GM12878 (cell line): ENCODE measurements around the gene CAPNS2. TPM values are rescaled to one million over a fixed set of nuclear protein-coding genes. Genes with fewer than 3 reads are reported as not detected.

ENCODE experiments used
- ATAC-seq: fragments of 200-7000 bp; cut with Tn5 transposase; 3 replicates; pipeline ENCODE4 v1.9.1; 2020; ENCODE audit warnings: mild to moderate bottlenecking, moderate library complexity
- BruUV-seq: library from RNA; stranded (reverse); fragments of 400-500 nt; replicated peaks from 2 replicates; lab custom pipeline; 2021; lab: Mats Ljungman, UMichigan
- CTCF ChIA-PET: fragments of 300-600 bp; sonication (Branson Sonifier 250); formaldehyde crosslinking; extraction: SDS; loops from one replicate; lab custom pipeline; 2021; ENCODE audit warnings: inconsistent platforms; lab: Yijun Ruan, JAX
- POLR2A ChIA-PET: fragments of 350-600 bp; formaldehyde crosslinking; extraction: SDS; loops from one replicate; lab custom pipeline; 2021; ENCODE audit warnings: inconsistent platforms; lab: Charles Lee
- RAD21 ChIA-PET: fragments of 300-600 bp; sonication (Branson Sonifier 250); formaldehyde crosslinking; loops from one replicate; lab custom pipeline; 2023; ENCODE audit warnings: antibody characterized with exemption; ENCODE audit not compliant: unreplicated experiment; lab: Charles Lee
- SMC1A ChIA-PET: fragments of 300-600 bp; sonication (Branson Sonifier 250); formaldehyde crosslinking; loops from one replicate; lab custom pipeline; 2023; ENCODE audit not compliant: unreplicated experiment, uncharacterized antibody; lab: Charles Lee
- DNase-seq: peaks from one replicate; pipeline ENCODE4 v3.0.0-alpha.2; 2011; ENCODE audit warnings: low read depth, low spot score
- FAIRE-seq: peaks from 3 replicates; lab custom pipeline; 2011; peaks lifted over from hg19 to GRCh38; lab: Jason Lieb, UNC
- H2AFZ ChIP-seq: 2 replicates; pipeline ENCODE4 v1.6.0; 2011; ENCODE audit warnings: low read depth, low read length, control low read depth; ENCODE audit not compliant: control insufficient read depth
- H3K27ac ChIP-seq: 2 replicates; pipeline ENCODE4 v1.5.1; 2011; ENCODE audit warnings: control low read depth; ENCODE audit not compliant: control insufficient read depth, insufficient read depth
- H3K27me3 ChIP-seq, 2 experiments: replicated peaks in 1 of 2; 2 replicates each; pipeline versions ENCODE4 v1.6.0 to v1.6.1; 2011; ENCODE audit warnings: low read length in 1 of 2; ENCODE audit not compliant: control insufficient read depth in 2 of 2, insufficient read depth in 2 of 2
- H3K36me3 ChIP-seq, 2 experiments: 2 replicates each; pipeline ENCODE4 v1.5.1; 2011; ENCODE audit warnings: low read length in 1 of 2; ENCODE audit not compliant: control insufficient read depth in 2 of 2, insufficient read depth in 2 of 2
- H3K4me1 ChIP-seq: 2 replicates; pipeline ENCODE4 v1.6.1; 2011; ENCODE audit warnings: mild to moderate bottlenecking, low read length, moderate library complexity, mixed read lengths; ENCODE audit not compliant: control insufficient read depth, insufficient read depth
- H3K4me2 ChIP-seq: 2 replicates; pipeline ENCODE4 v1.6.0; 2011; ENCODE audit warnings: control low read depth; ENCODE audit not compliant: control insufficient read depth, insufficient read depth
- H3K4me3 ChIP-seq: fragments of 200-600 bp; sonication (generic); 2 replicates; pipeline ENCODE4 v1.5.1; 2016
- H3K79me2 ChIP-seq: 2 replicates; pipeline ENCODE4 v1.6.0; 2011; ENCODE audit warnings: low read length; ENCODE audit not compliant: control insufficient read depth, insufficient read depth
- H3K9ac ChIP-seq: 2 replicates; pipeline ENCODE4 v1.8.0; 2011; ENCODE audit warnings: low read length, control low read depth, mixed read lengths; ENCODE audit not compliant: control insufficient read depth, insufficient read depth
- H3K9me3 ChIP-seq: replicated peaks from 3 replicates; pipeline ENCODE4 v1.5.1; 2011; ENCODE audit warnings: mild to moderate bottlenecking, low read length; ENCODE audit not compliant: control insufficient read depth, insufficient read depth
- H4K20me1 ChIP-seq: 2 replicates; pipeline ENCODE4 v1.6.0; 2011; ENCODE audit not compliant: control insufficient read depth, insufficient read depth
- FOXK2 ChIP-seq: fragments of 450-650 bp; IDR thresholded peaks from 2 replicates; pipeline ENCODE4 v1.6.1; 2017; ENCODE audit warnings: mild to moderate bottlenecking, moderate library complexity
- GATAD2B ChIP-seq: fragments of 450-650 bp; conservative IDR thresholded peaks from 2 replicates; pipeline ENCODE4 v1.6.1; 2017; ENCODE audit warnings: low read depth, mild to moderate bottlenecking, moderate library complexity
- IKZF2 ChIP-seq, 2 experiments: fragments of 450-650 bp; IDR thresholded peaks; 2 replicates each; pipeline ENCODE4 v1.6.1; 2017; ENCODE audit warnings: mild to moderate bottlenecking in 2 of 2, moderate library complexity in 2 of 2
- IRF3 ChIP-seq: fragments of 450-650 bp; IDR thresholded peaks from 2 replicates; pipeline ENCODE4 v1.6.1; 2014; ENCODE audit warnings: mild to moderate bottlenecking
- JUND ChIP-seq: IDR thresholded peaks from 2 replicates; pipeline ENCODE4 v1.6.1; 2012; ENCODE audit warnings: low read depth, mild to moderate bottlenecking, low read length, improper control_type of control experiment, moderate library complexity
- MEF2B ChIP-seq: fragments of 450-650 bp; IDR thresholded peaks from 2 replicates; pipeline ENCODE4 v1.6.1; 2018; ENCODE audit warnings: mild to moderate bottlenecking, moderate library complexity; ENCODE audit not compliant: partially characterized antibody, poor library complexity, severe bottlenecking
- POLR2A ChIP-seq: IDR thresholded peaks from 2 replicates; pipeline ENCODE4 v1.6.1; 2011; ENCODE audit warnings: low read depth, mild to moderate bottlenecking, low read length
- POLR2AphosphoS5 ChIP-seq: IDR thresholded peaks from 2 replicates; pipeline ENCODE4 v1.6.1; 2011; ENCODE audit warnings: mild to moderate bottlenecking, low read length, inconsistent platforms
- RAD21 ChIP-seq: IDR thresholded peaks from 2 replicates; pipeline ENCODE4 v1.6.1; 2011; ENCODE audit warnings: mild to moderate bottlenecking, low read depth, low read length, moderate library complexity; ENCODE audit not compliant: insufficient read depth
- SIX5 ChIP-seq: IDR thresholded peaks from 2 replicates; pipeline ENCODE4 v1.6.1; 2011; ENCODE audit warnings: mild to moderate bottlenecking, low read depth, low read length, moderate library complexity; ENCODE audit not compliant: severe bottlenecking
- SPI1 ChIP-seq: IDR thresholded peaks from 2 replicates; pipeline ENCODE4 v1.6.1; 2011; ENCODE audit warnings: low read depth, mild to moderate bottlenecking, low read length, moderate library complexity, borderline replicate concordance; ENCODE audit not compliant: insufficient read depth
- TCF7 ChIP-seq: IDR thresholded peaks from 2 replicates; pipeline ENCODE4 v1.6.1; 2014; ENCODE audit warnings: antibody characterized with exemption, borderline replicate concordance
- ZNF207 ChIP-seq: fragments of 450-650 bp; IDR thresholded peaks from 2 replicates; pipeline ENCODE4 v1.6.1; 2014; ENCODE audit warnings: antibody characterized with exemption, mild to moderate bottlenecking, borderline replicate concordance
- WGBS: methylation state at CpG from one replicate; pipeline ENCODE4 v1.1.6; 2016; ENCODE audit warnings: low lambda C conversion rate; ENCODE audit not compliant: insufficient replicate concordance, insufficient coverage; ENCODE audit errors: missing lambda C conversion rate; 5-methylcytosine and 5-hydroxymethylcytosine counted together
- in situ Hi-C: fragments of 300-500 bp; cut with MboI; formaldehyde crosslinking; loops from 9 replicates; pipeline ENCODE4 v1.14.3; 2018; ENCODE audit warnings: mixed read lengths
- intact Hi-C: fragments of 100-400 bp; cut with micrococcal nuclease; formaldehyde crosslinking; loops from one replicate; pipeline ENCODE4 v1.14.2; 2022; ENCODE audit not compliant: unreplicated experiment
- polyA plus RNA-seq, 11 experiments: library from polyadenylated mRNA; depleted of rRNA in 4 of 11; unstranded in 6 of 11; stranded (reverse) in 5 of 11; fragments of >200 nt; fragmentation: Nextera tagmentation in 4 of 11; fragmentation: Illumina TruSeq in 1 of 11; extraction: Ambion mirVana in 4 of 11; extraction: Trizol in 1 of 11; gene quantifications; 1 replicate in 1 of 11; 2 replicates in 10 of 11; pipeline versions ENCODE4 v1.2.1 to v1.2.3, GENCODE V29; 2011 to 2016; ENCODE audit warnings: inconsistent platforms in 2 of 11, missing spikeins in 2 of 11, low read depth in 1 of 11
- total RNA-seq, 4 experiments: library from RNA; depleted of rRNA in 3 of 4; stranded (reverse); fragments of >200 nt in 3 of 4; fragmentation: Illumina TruSeq in 1 of 4; extraction: Trizol in 1 of 4; gene quantifications; 2 replicates each; pipeline versions ENCODE4 v1.2.1 to v1.2.3, GENCODE V29; 2013 to 2021

The CAPNS2 gene
- total and polyA plus RNA-seq, 10 of the 15 experiments (the other 5 are each of a cell fraction or from before 2014, with no cell fraction given), result not detected

GRCh38 chr16:55568207-55568606, 1.7 kb downstream of the CAPNS2 start (continued):
- TF ChIP-seq SPI1, result no peak
- TF ChIP-seq GATAD2B, result no peak
- TF ChIP-seq, all 136 proteins: peak for 0

- Histone ChIP-seq H3K27ac (no peak overlapping the region), H3K9me3 (no peaks in the 10 kb centered on the region), H3K4me2 (no peak overlapping the region), H4K20me1 (no peaks in the 10 kb centered on the region), H3K27me3 (no peaks in the 10 kb centered on the region), H3K79me2 (no peaks in the 10 kb centered on the region), H3K36me3 (no peaks in the 10 kb centered on the region), H3K9ac (no peak overlapping the region), H3K4me3 (no peak overlapping the region), H3K4me1 (no peaks in the 10 kb centered on the region), H2AFZ (no peak overlapping the region)
- POLR2A ChIA-PET, result no interaction called here
- TF ChIP-seq FOXK2 (no peak), RAD21 (no peak), IRF3 (no peak), IKZF2 (IDR thresholded peaks at IDR 0.05) (no peak), JUND (no peak), MEF2B (no peak), SIX5 (no peak), TCF7 (no peak), POLR2A (no peak), ZNF207 (no peak), POLR2AphosphoS5 (no peak)
- WGBS, result 0% methylated on average over 1 of the region's 1 CpG
- no TSS peak for BruUV-seq
- no peak for ATAC-seq
- no peak for FAIRE-seq
- in situ Hi-C loops, result no loop called here
- intact Hi-C loops, result no loop called here
- CTCF ChIA-PET, result no interaction called here
- RAD21 ChIA-PET, result no interaction called here
- SMC1A ChIA-PET, result no interaction called here
- no peak for DNase-seq
Observed at GRCh38 chr16:55569025-55569424, 2.5 kb downstream of the CAPNS2 start.
